CD4-positive, alpha-beta T cell treated with Interferon alpha-2 for 1 hour (primary cell): ENCODE measurements around the gene CRHR2.
"Not testable (repeated sequence)": the region's sequence is repeated elsewhere in the genome, so short reads cannot be mapped to it uniquely, and the experiment has no call there.

Source experiments
- DNase-seq, 2 donors: peaks; one replicate each; pipeline ENCODE4 v3.0.0-alpha.2; 2020 to 2022

CRHR2 gene

DNA sequence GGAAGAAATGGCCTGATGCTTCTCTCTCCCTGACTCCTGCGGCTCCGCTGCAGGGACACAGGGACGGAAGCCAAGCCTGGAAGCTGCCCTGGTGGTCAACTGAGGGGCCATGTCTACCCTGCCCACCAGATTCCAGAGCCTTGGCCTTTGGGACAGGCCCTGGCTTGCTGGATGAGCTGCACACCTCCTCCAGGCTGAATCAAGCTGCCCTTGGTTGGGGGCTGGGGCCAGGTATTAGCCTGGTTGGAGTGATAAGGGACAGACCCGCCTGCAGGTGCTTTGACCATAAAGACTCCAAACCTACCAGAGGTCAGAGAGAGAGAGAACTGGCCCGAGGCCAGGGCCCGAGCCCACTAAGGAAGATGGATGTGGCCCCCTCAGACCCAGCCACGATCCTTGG is 30.1 kb downstream of the CRHR2 start:
- no peak for DNase-seq

DNA sequence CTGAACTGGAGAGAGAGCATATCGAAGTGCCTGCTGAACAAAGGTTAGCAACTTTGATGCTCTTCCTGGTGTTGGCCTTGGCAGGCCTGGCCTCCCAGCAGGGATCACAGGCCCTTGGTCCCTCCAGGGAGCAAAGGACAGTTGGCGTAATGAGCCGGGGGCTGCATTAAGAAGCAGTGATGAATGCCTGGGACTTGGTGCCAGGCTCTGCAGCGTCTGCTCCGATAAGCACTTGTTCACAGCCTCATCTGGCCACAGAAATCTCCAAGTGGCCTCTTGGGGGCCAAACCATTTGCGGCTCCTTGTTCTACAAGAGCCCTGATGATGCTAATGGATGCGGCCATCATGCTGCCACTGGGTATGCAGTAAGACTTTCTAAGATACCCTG is 31.8 kb downstream of the CRHR2 start:
- DNase-seq = no peak

DNA sequence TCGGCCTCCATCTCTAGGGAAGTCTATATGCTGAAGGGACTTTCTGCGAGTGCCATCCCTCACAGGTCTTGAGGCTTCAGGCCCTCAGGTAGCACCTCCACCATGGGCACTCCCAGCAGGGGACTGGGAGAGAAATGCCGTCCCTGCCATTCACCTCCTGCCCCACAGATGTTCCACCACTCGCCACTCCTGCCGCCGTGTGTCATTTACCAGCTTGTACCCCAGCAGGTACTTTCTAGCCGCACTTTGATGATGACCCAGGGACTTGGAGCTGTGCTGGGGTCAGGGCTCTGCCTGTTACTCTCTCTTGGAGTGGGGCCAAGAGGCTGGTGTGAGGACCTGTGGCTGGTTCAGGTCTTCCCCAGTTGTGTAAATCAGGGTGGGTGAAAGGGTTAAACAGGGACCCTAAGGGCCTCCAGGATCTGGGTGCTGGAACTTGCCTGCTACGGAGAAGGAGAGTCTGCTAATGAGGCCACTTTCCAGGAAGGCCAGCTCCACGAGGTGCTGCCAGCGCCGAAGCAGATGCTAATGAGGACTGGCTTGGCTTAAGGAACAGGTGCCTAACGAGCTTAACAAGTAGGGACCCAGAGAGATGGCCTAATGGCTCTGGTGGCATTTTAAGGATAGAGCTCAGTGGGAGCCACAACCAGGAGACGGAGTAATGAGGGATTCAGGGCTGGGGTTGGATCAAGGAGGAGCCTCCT is 32.4 kb downstream of the CRHR2 start:
- DNase-seq = no peak

DNA sequence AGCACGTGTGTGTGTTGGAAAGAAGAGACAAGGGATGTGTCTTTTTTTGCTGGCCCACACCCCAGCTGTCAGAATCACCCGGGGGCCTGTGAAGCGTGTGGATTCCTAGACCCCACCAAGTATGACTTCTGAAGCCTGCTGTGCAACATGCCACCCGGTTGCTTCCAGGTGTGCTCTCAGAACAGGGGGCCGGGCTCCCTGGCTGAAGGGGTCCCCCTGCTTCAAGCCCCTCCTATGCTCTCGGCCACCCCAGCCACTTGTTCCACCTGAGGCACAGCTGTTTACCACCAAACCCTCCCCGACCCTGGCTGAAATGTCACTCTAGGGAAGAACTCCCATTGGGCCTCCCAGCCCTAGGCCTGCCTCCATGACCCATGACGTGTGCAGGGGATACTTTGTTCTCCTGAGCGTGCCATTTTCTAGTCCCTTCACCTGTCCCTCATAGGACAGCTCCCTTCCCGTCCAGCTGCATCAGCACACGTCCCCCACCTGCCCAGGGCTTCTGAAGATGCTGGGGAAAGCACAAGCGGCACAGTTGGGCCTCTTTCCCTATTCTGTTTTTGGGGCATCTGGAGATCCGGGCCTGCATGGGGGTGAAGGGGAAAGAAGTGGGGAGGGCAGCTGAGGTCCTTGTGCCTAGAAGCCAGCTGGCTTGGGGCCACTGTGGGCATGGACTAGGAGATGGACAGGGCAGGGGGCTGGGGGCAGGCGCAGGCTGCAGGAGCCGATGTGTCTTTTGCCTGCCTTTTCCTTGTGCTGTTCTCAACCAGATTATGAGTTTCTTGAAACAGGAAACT is 33.3 kb downstream of the CRHR2 start:
- DNase-seq = no peak

DNA sequence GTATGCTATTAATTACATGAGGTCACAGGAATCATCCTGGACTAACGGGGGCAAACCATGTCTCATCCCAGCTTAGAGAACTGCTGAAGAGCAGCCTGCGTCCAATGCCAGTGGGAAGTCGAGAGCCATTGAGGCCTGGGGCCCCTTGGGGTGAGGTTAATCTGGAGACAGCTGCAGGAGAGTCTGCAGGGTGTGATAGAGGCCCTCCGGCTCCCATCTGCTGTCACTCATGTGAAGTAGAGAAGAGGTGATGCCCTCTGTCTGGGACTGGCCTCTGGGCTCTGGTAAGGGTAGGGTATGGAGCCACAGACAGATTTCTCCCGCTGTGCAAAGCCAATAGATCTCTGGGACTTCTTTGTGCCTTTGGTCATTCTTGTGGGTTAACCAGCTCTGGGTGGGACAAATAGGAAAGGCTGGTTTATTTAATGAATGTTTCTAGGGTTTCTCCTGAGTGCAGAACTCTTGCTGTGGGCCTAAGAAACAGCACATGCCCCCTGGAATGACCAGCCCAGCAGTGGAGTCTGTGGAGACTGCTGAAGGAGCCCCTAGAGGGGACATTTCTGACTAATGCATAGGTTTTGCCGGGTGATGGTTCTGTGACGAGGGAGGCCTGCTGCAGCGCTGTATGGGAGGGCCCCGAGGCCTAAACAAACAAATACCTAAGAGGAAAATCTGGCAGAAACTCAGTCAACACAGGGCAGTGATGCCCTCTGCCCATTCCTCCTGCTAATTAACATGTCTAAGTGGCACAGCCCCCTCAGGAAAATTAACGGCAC is 34.5 kb downstream of the CRHR2 start:
- DNase-seq = no peak

DNA sequence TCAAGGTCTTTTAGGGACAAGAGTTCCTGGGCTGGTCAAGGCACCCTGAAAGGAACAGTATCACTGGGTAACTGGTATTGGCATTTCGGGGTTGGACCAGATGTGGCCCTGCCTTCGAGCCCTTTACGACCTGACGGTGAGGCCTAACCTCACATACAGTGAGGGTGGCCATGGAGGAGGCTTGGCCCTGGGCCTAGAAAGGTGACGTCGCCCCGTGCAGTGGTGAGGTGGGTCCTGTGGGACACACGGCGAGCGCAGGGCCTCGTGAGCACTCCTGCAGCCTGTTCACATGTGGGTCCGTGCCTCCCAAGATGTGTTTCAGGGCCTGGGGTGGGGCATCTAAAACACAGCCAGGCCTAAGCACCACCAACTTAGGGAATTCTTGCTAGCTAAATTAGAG is 36.1 kb downstream of the CRHR2 start:
- no peak for DNase-seq

DNA sequence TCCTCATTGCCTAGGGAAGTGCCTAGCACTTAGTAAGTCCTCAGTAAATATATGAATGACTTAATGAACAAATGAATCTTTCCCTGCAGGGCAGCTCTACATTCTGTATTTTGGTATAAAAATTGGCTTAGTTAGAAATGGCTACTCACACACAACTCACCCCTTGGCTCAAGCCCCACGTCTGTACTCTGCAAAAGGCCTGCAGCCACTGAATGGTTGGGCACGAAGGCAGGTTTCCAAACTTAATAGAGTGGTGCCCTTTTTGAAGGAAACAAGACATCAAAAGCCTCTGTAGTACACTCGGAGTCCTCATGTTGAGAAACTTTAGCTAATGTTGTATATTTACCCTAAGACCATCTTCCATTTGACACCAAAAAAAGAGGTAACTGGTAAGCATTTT is 36.6 kb downstream of the CRHR2 start:
- DNase-seq = no peak

DNA sequence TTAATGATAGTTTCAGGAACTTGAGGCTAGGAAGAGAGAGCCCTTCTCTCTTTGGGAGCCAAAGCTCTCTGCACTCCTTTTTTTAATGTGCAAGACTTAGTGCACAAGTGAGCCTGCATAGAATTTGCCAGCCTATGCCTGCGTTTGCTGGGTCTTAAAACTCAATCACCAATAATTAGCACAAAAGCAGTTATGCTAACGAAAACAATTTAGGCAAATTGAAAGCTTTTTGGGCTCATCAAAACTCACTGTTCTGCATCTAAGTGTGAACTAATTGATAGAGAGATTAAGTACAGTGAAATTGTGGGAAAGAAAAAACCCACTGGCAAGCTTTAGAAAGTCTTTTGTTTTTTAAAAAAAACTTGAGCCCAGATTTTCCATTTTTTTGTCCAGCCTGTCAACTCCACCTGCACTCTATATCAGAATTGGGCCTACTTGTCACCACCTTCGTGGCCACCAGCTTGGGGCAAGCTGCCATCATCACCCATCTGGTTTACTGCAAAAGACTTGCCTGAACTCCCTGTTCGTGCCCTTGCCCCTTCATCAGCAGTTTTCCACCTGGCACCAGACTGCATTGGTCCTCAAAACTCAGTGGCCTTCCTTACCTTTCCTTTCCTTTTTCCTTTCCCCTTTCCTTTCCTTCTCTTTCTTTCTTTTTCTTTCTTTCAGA is 37.8 kb downstream of the CRHR2 start:
- DNase-seq = no peak

DNA sequence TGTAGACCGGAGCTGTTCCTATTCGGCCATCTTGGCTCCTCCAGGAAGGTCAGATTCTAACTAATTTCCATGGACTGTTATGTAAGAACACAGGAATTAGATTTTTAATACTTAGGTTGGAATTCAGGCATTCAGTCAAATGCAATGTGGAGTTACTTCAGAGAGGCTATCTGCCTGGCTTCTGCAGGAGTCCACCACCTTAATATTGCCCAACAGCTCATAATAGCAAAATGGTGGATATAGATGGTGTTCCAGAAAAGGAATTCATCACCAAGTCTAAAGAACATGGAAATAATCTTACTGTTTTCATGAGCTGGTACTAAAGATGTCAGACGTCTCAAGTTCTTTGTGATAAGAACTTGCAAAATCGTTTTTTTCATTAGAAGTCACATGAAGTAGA is 39.5 kb downstream of the CRHR2 start:
- DNase-seq = no peak

DNA sequence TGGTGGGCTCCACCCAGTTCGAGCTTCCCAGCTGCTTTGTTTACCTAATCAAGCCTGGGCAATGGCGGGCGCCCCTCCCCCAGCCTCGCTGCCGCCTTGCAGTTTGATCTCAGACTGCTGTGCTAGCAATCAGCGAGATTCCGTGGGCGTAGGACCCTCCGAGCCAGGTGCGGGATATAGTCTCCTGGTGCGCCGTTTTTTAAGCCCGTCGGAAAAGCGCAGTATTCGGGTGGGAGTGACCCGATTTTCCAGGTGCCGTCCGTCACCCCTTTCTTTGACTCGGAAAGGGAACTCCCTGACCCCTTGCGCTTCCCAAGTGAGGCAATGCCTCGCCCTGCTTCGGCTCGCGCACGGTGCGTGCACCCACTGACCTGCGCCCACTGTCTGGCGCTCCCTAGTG is 39.9 kb downstream of the CRHR2 start:
- DNase-seq = not testable (repeated sequence)

DNA sequence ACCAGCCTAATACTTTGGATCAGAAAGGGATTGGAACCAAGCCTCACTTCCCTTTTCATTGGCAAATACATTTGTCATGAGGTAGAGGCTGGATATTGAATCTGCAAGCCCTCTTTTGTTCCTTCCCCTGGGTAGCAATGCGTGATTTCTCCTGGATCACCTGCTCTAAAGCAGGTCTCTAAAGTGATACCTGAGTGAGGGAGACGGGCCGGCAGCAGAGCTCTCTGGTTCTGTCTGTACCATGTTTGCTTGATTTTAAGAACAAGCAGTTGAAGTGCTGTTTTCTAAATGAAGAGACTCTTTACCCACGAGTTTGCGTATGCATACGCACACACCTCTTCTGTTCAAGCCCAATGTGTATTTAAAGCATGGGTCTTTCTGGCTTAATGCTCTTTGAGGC is 46.5 kb downstream of the CRHR2 start:
- no peak for DNase-seq

DNA sequence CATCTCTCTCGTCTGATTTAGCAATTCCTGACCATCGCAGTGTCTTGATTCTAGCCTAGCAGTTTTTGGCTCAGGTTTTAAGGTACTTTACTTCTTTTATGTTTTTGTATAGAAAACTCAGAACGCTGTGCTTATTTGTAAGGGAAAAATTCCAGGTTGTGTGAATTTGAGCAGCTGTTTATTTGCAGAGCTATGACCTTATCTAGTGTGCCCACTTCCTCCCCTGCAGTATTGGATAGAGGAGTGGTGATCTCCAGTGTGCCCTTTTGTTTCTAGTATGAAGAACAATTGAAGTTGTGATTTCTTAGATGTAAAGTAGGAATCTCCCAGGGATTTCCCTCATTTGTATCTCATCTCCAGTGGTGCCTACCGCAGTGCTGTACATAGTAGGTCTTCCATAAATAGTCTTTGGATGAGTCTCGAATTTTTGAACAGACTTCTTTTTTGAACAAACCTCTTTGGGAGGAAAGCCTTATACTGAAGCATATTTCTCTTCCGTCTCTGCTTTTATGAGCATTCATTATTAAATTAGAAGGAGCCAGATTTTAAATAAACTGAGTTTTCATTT is 47.5 kb downstream of the CRHR2 start:
- no peak for DNase-seq

DNA sequence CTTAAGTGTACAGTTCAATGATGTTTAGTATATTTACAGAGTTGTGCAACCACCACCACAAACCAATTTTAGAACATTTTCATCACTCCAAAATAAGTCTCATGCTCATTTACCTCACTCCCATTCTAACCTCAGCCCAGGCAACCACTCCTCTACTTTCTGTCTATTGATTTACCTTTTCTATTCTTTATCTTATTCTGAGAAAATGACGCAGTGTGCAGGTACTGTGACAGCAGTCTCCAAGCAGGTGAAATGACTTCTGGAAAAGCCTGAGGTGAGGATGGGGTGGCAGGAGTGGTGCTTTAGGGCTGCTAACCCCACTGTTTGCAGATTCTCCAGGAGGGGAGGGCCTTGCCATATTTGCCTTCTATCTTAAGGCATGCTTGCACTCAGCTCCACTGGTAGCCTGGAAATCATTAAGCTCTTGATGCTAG is 48.0 kb downstream of the CRHR2 start:
- no peak for DNase-seq

DNA sequence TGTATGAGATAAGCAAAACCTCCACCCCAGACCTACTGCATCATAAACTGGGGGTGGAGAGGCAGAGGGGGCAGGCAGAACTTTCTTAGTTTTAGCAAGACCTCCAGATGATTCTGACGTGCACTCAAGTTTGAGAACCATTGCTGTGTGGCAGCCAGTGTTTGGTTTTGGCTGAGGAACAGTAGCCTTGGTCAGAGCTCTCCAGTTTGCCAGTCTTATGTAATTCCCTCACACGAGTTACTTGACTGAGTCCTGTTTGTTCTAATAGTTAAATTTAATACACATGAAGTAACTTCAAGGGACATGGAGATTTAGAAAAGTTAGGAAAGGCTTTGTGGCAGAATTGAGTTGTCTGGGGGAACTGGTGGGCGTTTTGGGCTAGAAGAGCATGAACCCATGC is 49.0 kb downstream of the CRHR2 start:
- DNase-seq = no peak

DNA sequence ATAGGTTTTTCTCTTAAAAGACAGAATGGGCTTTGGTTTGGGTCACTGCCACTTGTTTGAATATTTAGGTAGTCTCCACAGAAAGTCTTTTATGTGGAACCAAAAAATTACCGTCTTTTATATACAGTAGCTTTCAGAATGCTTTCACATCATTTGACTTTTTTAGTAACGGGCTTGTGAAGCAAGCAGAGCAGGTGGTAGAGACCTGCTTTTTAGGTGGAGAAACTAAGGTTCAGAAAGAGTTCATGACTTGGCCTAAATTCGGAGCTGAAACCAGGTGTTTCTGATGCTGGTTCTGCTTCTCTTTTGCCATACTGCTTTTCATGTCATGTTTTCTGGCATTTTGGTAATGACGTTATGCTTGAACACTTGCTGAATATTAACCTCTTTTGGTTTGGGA is 51.3 kb downstream of the CRHR2 start:
- no peak for DNase-seq

DNA sequence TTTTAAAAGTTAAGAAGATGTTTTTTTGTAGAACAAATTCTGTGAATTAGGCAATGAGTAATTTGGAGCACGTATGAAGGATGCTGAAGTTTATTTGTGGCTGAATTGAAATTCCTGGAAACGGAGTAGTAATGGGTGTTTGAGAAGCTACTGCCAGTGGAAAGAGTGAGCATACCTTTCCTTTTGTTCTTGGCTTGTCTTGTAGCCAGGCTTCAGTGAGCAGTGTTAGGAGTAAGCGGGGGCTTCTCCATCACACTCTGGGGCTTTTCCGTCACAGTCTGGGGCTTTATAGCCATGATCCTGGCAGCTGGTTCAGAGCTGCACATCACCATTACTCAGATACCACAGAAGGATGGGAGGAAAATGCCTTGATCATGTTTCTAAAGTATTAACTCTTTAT is 55.2 kb downstream of the CRHR2 start:
- no peak for DNase-seq

DNA sequence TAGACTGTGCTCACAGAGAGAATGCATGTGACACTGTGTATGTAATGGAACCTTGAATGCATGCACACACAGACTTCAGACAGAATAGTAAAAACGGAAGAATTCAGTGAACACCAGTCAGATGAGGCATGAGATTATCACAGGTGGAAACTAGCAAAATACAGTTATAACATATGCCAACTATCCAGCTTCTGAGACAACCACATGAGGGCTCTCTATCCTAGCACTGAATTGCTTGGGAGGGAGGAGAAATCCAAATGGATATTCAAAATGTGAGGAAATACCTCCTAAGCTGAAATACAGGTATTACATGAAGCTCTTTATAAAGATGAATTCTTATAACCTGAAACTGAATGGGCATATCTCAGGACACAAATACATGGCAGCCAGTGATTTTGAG is 57.0 kb downstream of the CRHR2 start:
- DNase-seq = no peak

DNA sequence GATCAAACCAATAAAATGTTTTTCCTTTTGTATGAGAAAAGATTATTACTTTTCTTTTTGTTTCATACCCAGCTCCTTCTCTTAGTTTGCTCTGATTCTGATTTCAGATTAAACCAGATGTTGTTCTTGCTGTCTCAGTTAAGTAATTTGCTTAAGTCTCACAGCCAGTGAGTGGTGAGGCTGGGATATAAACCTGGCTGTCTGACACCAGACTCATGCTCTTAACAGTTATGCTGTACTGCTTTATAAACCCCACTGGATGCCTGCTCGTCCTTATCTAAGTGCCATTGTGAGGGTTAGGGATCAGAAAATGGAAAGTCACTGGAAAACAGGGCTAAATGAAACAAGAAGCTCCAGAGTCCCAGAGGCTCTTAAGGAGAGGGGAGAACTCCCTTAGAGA is 63.3 kb downstream of the CRHR2 start:
- no peak for DNase-seq

DNA sequence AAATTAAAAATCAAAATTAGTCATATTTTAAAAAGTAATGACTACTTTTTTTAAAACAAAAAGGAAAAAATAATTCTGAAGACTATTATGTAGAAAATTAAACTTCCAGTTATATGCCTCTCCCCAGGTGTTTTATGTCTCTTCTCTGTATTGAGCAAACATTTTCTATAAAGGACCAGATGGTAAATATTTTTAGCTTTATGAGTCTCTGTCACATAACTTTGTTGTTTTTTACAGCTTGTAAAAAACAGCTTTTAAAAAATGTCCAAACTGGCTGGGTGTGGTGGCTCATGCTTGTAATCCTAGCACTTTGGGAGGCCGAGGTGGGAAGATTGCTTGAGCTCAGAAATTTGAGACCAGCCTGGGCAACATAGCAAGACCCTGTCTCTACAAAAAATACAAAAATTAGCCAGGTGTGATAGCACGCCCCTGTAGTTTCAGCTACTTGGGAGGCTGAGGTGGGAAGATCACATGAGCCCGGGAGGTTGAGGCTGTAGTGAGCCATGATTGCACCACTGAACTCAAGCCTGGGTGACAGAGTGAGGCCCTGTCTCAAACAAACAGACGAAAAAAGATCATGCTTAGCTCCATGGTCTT is 64.1 kb downstream of the CRHR2 start:
- no peak for DNase-seq

DNA sequence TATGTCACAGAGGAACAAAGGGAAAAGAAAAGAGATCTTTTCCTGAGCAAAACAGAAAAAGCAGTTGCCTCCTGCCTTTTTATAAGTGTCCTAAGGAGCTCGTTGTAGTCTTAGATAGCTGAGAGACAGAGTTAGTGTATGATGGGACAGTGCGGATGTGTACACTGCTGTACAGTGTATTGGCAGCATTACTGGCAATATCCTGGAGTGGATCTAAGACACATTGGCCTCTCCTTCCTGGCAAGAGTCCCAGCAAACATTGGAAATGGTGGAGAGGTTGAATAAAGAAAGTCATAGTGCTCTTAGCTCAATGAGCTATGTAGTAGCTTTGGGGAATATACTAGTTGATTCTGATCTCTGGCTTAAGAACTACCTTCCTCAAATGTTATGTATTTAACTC is 64.9 kb downstream of the CRHR2 start:
- DNase-seq = no peak

DNA sequence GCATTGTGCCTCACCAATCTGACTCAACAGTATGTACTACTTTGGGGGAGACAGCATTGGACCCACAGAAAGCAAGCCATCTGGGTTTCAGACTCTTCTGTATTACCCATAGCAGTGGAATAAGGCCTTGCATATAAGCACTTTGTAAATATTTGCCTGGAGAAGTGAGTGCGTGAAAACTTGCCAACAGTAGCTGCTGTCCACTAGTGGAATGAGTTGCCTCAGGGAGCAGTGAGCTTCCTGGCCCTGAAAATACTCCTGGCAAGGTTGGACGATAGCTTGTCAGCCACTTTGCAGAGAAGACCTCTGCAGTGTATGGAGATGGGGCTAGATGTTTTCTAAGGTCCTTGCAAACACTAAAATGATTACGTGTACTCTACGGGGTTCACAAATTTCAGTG is 65.9 kb downstream of the CRHR2 start:
- DNase-seq = no peak
